ENCODE data around the gene IL18RAP.
A peak's percentile ranks its signal among the peaks of the same experiment; 100 is the strongest.

Gene IL18RAP

DNA sequence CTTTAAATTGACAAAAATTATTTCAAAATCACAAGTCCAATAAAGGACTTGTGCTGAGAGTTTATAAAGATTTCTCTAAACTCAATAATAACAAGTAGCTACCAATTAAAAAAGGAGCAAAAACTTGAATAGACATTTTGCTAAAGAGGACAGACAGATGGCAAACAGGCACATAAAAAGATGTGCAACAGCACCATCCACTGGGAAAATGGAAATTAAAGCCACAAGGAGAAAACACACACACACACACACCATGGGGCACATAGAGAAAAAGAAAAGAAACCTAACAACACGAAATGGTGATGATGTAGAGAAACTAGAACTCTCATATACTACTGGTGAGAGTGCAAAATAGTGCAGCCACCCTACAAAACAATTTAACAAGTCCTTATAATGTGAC is 37.5 kb downstream of the IL18RAP start:
- DNase-seq (ENCODE audit: extremely low read depth, low read depth): no peak

DNA sequence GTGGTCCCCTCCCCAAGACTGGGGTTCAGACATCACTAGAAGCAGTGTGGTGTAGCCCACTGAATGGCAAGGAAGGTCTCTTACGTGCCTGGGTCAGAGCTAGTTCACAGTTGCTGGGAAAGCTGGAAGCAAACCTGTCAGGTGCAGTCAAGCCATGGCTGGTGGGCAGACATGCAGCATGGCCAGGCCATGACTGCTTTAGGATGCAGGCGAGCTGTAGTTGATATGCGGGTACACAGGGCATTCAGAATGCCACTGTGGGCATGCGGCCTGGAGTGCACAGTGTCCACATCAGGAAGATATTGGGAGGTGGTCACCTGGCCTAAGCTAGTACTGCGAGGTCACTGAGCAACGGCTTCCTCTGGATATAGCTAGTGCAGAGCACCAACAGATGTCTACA is 38.2 kb downstream of the IL18RAP start:
- TF ChIP-seq, protein P1, sequence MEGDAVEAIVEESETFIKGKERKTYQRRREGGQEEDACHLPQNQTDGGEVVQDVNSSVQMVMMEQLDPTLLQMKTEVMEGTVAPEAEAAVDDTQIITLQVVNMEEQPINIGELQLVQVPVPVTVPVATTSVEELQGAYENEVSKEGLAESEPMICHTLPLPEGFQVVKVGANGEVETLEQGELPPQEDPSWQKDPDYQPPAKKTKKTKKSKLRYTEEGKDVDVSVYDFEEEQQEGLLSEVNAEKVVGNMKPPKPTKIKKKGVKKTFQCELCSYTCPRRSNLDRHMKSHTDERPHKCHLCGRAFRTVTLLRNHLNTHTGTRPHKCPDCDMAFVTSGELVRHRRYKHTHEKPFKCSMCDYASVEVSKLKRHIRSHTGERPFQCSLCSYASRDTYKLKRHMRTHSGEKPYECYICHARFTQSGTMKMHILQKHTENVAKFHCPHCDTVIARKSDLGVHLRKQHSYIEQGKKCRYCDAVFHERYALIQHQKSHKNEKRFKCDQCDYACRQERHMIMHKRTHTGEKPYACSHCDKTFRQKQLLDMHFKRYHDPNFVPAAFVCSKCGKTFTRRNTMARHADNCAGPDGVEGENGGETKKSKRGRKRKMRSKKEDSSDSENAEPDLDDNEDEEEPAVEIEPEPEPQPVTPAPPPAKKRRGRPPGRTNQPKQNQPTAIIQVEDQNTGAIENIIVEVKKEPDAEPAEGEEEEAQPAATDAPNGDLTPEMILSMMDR (IDR thresholded peaks at IDR 0.05; ENCODE audit: low read depth, low read length): no peak

More for the DNA sequence above, 37.5 kb downstream of the IL18RAP start:
- TF ChIP-seq, protein P1 (IDR thresholded peaks at IDR 0.05; ENCODE audit: low read depth, low read length): no peak

DNA sequence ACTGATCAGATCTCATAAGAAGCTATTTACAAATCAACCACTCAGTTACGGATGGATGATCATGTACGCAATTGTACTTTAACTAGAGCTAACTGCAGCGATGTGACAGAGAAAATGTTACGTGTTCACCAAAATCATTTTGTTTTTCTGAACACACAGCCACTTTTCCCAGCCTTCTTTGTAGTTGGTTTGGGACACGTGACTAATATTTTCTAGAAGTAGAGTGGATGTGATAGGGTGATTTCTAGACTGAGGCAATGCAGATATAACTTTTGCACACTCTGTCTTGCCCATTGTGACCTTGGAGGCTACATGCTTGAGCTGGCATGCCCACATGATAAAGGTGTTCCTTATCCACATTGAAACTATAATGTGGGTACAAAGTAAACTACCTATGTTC is 40.2 kb downstream of the IL18RAP start:
- DNase-seq (ENCODE audit: extremely low read depth, low read depth): no peak

More for the DNA sequence above, 38.2 kb downstream of the IL18RAP start:
- DNase-seq (ENCODE audit: extremely low read depth, low read depth): no peak

DNA sequence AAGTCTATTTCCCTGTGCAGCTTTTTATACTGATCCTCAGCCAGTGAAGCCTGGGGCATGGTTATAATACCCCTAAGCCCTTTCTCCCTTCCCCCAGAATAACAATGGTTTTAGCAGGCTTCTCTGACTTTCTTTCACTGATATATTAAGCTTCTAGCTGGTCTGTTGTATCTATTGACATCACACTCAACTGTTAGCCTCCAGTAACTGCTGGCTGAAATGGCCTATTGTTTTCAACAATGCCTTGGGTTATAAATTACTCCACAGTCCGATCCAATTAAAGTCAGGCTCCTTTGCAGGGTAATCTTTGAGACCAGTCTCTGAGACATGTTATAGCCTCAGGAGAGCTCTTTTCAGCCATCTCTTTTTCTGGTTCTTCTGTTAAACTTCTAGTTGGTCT is 47.2 kb downstream of the IL18RAP start:
- TF ChIP-seq, protein P1 (IDR thresholded peaks at IDR 0.05; ENCODE audit: low read depth, low read length): no peak
- no peak for DNase-seq (ENCODE audit: extremely low read depth, low read depth)

More for the DNA sequence above, 40.2 kb downstream of the IL18RAP start:
- TF ChIP-seq, protein P1 (IDR thresholded peaks at IDR 0.05; ENCODE audit: low read depth, low read length): no peak

DNA sequence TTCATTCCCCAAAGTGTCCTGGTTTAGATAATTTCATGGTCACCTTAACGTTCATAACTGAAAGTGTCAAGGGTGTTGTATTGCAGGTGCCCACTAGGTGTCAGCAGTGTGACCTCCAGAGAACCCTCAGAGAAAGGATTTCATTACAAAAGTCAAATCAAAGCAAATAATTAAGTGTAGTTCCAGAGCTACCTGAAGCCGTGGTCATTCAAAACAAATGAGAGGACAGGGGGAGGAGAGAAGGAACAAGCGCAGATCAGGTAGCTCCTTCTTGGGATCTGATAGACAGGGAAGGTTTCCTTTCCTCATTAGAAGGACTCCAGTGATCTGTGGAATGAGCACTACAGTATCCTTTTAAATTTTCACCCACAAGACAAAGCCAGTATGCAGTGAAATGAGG is 50.1 kb downstream of the IL18RAP start, which contains the start of gene SLC9A4:
SLC9A4 (plus strand) TSS at position 207 of the 400 bp plus-strand sequence. CDS start 534 bp downstream, outside the sequence.
- TF ChIP-seq, protein P1 (IDR thresholded peaks at IDR 0.05; ENCODE audit: low read depth, low read length): peak; percentile 96
- no peak for DNase-seq (ENCODE audit: extremely low read depth, low read depth)

DNA sequence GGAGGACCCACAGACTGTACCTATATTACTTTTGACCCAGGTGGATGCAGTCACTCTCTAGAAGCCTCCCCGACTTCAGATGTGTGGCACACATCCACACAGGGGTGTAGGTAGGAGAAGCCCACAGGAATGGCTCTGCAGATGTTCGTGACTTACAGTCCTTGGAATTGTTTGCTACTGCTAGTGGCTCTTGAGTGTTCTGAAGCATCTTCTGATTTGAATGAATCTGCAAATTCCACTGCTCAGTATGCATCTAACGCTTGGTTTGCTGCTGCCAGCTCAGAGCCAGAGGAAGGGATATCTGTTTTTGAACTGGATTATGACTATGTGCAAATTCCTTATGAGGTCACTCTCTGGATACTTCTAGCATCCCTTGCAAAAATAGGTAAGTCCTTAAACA is 50.7 kb downstream of the IL18RAP start:
- TF ChIP-seq, protein P1 (IDR thresholded peaks at IDR 0.05; ENCODE audit: low read depth, low read length): no peak
- DNase-seq (ENCODE audit: extremely low read depth, low read depth): no peak

DNA sequence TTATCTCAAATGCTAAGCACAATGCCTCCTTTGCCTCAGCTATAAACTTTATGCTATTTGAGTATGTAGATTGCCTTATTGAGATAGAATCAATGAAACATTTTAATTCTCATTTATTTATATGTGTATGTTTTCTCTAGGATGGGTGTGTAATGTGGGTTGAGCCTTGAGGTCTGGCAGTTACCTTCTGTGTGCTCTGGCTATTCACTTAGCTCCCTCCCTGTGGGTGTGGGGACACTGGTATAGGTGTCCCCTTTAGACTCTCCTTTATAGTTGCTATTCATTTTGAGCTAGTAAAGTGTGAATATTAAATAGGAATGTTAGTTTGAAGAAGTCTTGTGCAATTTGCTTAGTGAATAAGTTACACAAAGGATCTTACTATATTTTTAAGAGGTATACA is 51.8 kb downstream of the IL18RAP start:
- no peak for DNase-seq (ENCODE audit: extremely low read depth, low read depth)
- TF ChIP-seq, protein P1 (IDR thresholded peaks at IDR 0.05; ENCODE audit: low read depth, low read length): no peak
